ENCODE measurements around the gene SLC20A1. TPM values are rescaled to one million over a fixed set of nuclear protein-coding genes. Genes with fewer than 3 reads are reported as not detected.

The SLC20A1 gene
- total RNA-seq, 1 experiment from 2014 or later: 209 TPM

- peak overlapping the region; percentile 57 for H3K9ac ChIP-seq (ENCODE audit: low read length)
- H3K9me2 ChIP-seq (replicated peaks; ENCODE audit: low read length): no peaks in the 10 kb centered on the region
- intact Hi-C loops (cut with micrococcal nuclease): loop anchor here (1.0 to 5.0 kb wide), 2 partner anchors 36 to 65 kb away; no protein-coding TSS in a partner anchor
- peak overlapping the region; percentile 65 for H3K27ac ChIP-seq (ENCODE audit: low read length)
- CTCF ChIA-PET: interaction anchor here (1.4 kb wide), 1 partner anchor 36 kb away, joined by 5 read pairs; no protein-coding TSS in a partner anchor
- POLR2A ChIA-PET (ENCODE audit: unreplicated experiment): interaction anchor here (0.5 kb wide), 1 partner anchor 84 kb away, joined by 7 read pairs; no protein-coding TSS in a partner anchor
- no peaks in the 10 kb centered on the region for H3K27me3 ChIP-seq (ENCODE audit: low read length)
- no peaks in the 10 kb centered on the region for H3K9me3 ChIP-seq (ENCODE audit: low read length)
- TF ChIP-seq EZH2 (IDR thresholded peaks at IDR 0.05; ENCODE audit: low read length, unreplicated experiment) (no peak), EZH2phosphoT487 (IDR thresholded peaks at IDR 0.05; ENCODE audit: borderline replicate concordance, low read length) (no peak)
- TF ChIP-seq, protein P1, sequence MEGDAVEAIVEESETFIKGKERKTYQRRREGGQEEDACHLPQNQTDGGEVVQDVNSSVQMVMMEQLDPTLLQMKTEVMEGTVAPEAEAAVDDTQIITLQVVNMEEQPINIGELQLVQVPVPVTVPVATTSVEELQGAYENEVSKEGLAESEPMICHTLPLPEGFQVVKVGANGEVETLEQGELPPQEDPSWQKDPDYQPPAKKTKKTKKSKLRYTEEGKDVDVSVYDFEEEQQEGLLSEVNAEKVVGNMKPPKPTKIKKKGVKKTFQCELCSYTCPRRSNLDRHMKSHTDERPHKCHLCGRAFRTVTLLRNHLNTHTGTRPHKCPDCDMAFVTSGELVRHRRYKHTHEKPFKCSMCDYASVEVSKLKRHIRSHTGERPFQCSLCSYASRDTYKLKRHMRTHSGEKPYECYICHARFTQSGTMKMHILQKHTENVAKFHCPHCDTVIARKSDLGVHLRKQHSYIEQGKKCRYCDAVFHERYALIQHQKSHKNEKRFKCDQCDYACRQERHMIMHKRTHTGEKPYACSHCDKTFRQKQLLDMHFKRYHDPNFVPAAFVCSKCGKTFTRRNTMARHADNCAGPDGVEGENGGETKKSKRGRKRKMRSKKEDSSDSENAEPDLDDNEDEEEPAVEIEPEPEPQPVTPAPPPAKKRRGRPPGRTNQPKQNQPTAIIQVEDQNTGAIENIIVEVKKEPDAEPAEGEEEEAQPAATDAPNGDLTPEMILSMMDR (conservative IDR thresholded peaks at IDR 0.05; ENCODE audit: low read depth, low read length): peak; percentile 76
- H3K36me3 ChIP-seq (ENCODE audit: low read depth, low read length): no peaks in the 10 kb centered on the region
- H3K4me3 ChIP-seq (ENCODE audit: low read length): peak overlapping the region; percentile 26; the same call in 1 of the 2 replicates
- no peaks in the 10 kb centered on the region for H4K20me1 ChIP-seq (ENCODE audit: low read length)
- peaks cover 50% of the 10 kb centered on the region for H3K4me1 ChIP-seq (ENCODE audit: insufficient read depth, low read length)
- H2AFZ ChIP-seq (ENCODE audit: low read length): peak overlapping the region; percentile 75
- DNase-seq: peak; percentile 71
- ATAC-seq: peak; percentile 49
- BruUV-seq (replicated peaks): no TSS peak
- H3K4me2 ChIP-seq (ENCODE audit: low read length): peak overlapping the region; percentile 62
- no peaks in the 10 kb centered on the region for H3F3A ChIP-seq (ENCODE audit: low read length, unreplicated experiment)
- H3K79me2 ChIP-seq (ENCODE audit: low read length): no peaks in the 10 kb centered on the region
These were observed 45.2 kb downstream of the SLC20A1 start for GRCh38 chr2:112690853-112691401.

- no peak overlapping the region for H3K9ac ChIP-seq (ENCODE audit: low read length)
- H3K36me3 ChIP-seq (ENCODE audit: low read depth, low read length): no peaks in the 10 kb centered on the region
- H3K4me2 ChIP-seq (ENCODE audit: low read length): peak overlapping the region; percentile 26
- ATAC-seq: no peak
- no peaks in the 10 kb centered on the region for H3F3A ChIP-seq (ENCODE audit: low read length, unreplicated experiment)
- CTCF ChIA-PET: interaction anchor here (0.5 to 1.4 kb wide), 5 partner anchors 23 to 66 kb away, joined by 3 to 8 read pairs (median 3); no protein-coding TSS in a partner anchor
- H3K27me3 ChIP-seq (ENCODE audit: low read length): no peaks in the 10 kb centered on the region
- BruUV-seq (replicated peaks): TSS peak; percentile 82
- no peaks in the 10 kb centered on the region for H3K9me2 ChIP-seq (replicated peaks; ENCODE audit: low read length)
- peaks cover 50% of the 10 kb centered on the region for H3K4me1 ChIP-seq (ENCODE audit: insufficient read depth, low read length)
- TF ChIP-seq EZH2 (IDR thresholded peaks at IDR 0.05; ENCODE audit: low read length, unreplicated experiment): no peak
- TF ChIP-seq EZH2phosphoT487 (IDR thresholded peaks at IDR 0.05; ENCODE audit: borderline replicate concordance, low read length): no peak
- TF ChIP-seq, protein P1 (conservative IDR thresholded peaks at IDR 0.05; ENCODE audit: low read depth, low read length): no peak
- H4K20me1 ChIP-seq (ENCODE audit: low read length): no peaks in the 10 kb centered on the region
- no peak overlapping the region for H3K4me3 ChIP-seq (ENCODE audit: low read length)
- POLR2A ChIA-PET (ENCODE audit: unreplicated experiment): interaction anchor here (0.6 to 1.0 kb wide), 5 partner anchors 12 to 72 kb away, joined by 3 to 6 read pairs (median 4); partner anchors contain the start of gene SLC20A1
- no peaks in the 10 kb centered on the region for H3K9me3 ChIP-seq (ENCODE audit: low read length)
- intact Hi-C loops (cut with micrococcal nuclease): loop anchor here (2.0 to 5.0 kb wide), 2 partner anchors 35 to 47 kb away; partner anchors contain the start of gene SLC20A1
- H2AFZ ChIP-seq (ENCODE audit: low read length): no peak overlapping the region
- no peaks in the 10 kb centered on the region for H3K79me2 ChIP-seq (ENCODE audit: low read length)
- DNase-seq: no peak
- H3K27ac ChIP-seq (ENCODE audit: low read length): peak overlapping the region; percentile 65
These were observed 46.1 kb downstream of the SLC20A1 start for GRCh38 chr2:112691881-112692281.

All from PC-3 (cell line).